ENCODE results near the gene GOLGA5.

- TF ChIP-seq CTCF (IDR thresholded peaks at IDR 0.05): no peak
- TF ChIP-seq POLR2A (IDR thresholded peaks at IDR 0.05): no peak
These were observed 33.6 kb upstream of the GOLGA5 start for GRCh38 chr14:92760524-92760805.
